Stomach (tissue), 9 donors: ENCODE data around the gene ANKRD52. TPM values are rescaled to one million over a fixed set of nuclear protein-coding genes. Genes with fewer than 3 reads are reported as not detected.
A peak's percentile ranks its signal among the peaks of the same experiment; 100 is the strongest.
"Not testable (repeated sequence)": the region's sequence is repeated elsewhere in the genome, so short reads cannot be mapped to it uniquely, and the experiment has no call there.

ENCODE experiments used
- DNase-seq, 2 donors: peaks; one replicate each; pipeline versions ENCODE4 v3.0.0 to v3.0.0-alpha.2; 2013 to 2019
- H3K27ac ChIP-seq, 5 donors: fragments of 200-600 bp in 4 of 5; sonication (generic) in 4 of 5; one replicate each; pipeline ENCODE4 v1.5.1; 2013 to 2019; ENCODE audit warnings: mild to moderate bottlenecking in 1 of 5, moderate library complexity in 1 of 5
- H3K27me3 ChIP-seq, 3 donors: fragments of 200-600 bp; sonication (generic); one replicate each; pipeline ENCODE4 v1.5.1; 2017 to 2019; ENCODE audit warnings: mixed run types in 1 of 3
- H3K36me3 ChIP-seq, 4 donors: fragments of 200-600 bp; sonication (generic); 1 replicate in 3 of 4; 2 replicates in 1 of 4; pipeline ENCODE4 v1.5.1; 2016 to 2019
- H3K4me1 ChIP-seq, 4 donors: fragments of 200-600 bp; sonication (generic); one replicate each; pipeline ENCODE4 v1.5.1; 2016 to 2019
- H3K4me3 ChIP-seq, 4 donors: fragments of 200-600 bp; sonication (generic) in 3 of 4; one replicate each; pipeline ENCODE4 v1.5.1; 2016 to 2019; ENCODE audit warnings: mild to moderate bottlenecking in 1 of 4
- H3K9me3 ChIP-seq, 4 donors: fragments of 200-600 bp; sonication (generic); one replicate each; pipeline ENCODE4 v1.5.1; 2016 to 2019
- CTCF ChIP-seq, 7 experiments: fragments of 450-650 bp in 4 of 7; fragments of 200-600 bp in 3 of 7; sonication (generic) in 3 of 7; IDR thresholded peaks; one replicate each; pipeline ENCODE4 v1.5.1; 2016 to 2019; ENCODE audit warnings: antibody characterized with exemption in 7 of 7, control low read depth in 2 of 7, mild to moderate bottlenecking in 1 of 7
- EP300 ChIP-seq: sonication (generic); formaldehyde crosslinking; IDR thresholded peaks from one replicate; pipeline ENCODE4 v1.6.1; 2017; ENCODE audit warnings: antibody characterized with exemption
- POLR2A ChIP-seq, 4 donors: fragments of 450-650 bp; IDR thresholded peaks; one replicate each; pipeline ENCODE4 v1.6.1; 2016; ENCODE audit warnings: antibody characterized with exemption in 4 of 4, control low read depth in 2 of 4, mild to moderate bottlenecking in 1 of 4, moderate library complexity in 1 of 4
- POLR2AphosphoS5 ChIP-seq, 3 donors: sonication (generic); formaldehyde crosslinking; IDR thresholded peaks; one replicate each; pipeline ENCODE4 v1.6.1; 2016; ENCODE audit warnings: antibody characterized with exemption in 3 of 3
- WGBS, 5 donors: extraction: QIAGEN DNeasy Blood & Tissue Kit in 3 of 5; methylation state at CpG; one replicate each; pipeline versions ENCODE4 v1.1.5 to v1.1.7; 2013 to 2018; 5-methylcytosine and 5-hydroxymethylcytosine counted together
- intact Hi-C: fragments of 100-400 bp; cut with DNase I; formaldehyde crosslinking; loops from one replicate; pipeline ENCODE4 v1.15.1; 2023; ENCODE audit warnings: low total_unique reads
- polyA plus RNA-seq, 3 donors: library from polyadenylated mRNA; stranded (reverse); fragments of 200-250 nt; gene quantifications; one replicate each; pipeline ENCODE4 v1.2.3, GENCODE V29; 2013
- total RNA-seq, 5 donors: library from RNA; depleted of rRNA; stranded (reverse); fragments of >200 nt; gene quantifications; one replicate each; pipeline versions ENCODE4 v1.1.0 to v1.2.3, GENCODE V29; 2014 to 2016
- donor health status: healthy with polysubstance abuse.
- donor health status: Bipolar disorder and iron deficiency.
- donor health status: healthy.

The ANKRD52 gene
- total and polyA plus RNA-seq, 8 donors: 2.3 to 28.3 (median 10.4) TPM

DNA sequence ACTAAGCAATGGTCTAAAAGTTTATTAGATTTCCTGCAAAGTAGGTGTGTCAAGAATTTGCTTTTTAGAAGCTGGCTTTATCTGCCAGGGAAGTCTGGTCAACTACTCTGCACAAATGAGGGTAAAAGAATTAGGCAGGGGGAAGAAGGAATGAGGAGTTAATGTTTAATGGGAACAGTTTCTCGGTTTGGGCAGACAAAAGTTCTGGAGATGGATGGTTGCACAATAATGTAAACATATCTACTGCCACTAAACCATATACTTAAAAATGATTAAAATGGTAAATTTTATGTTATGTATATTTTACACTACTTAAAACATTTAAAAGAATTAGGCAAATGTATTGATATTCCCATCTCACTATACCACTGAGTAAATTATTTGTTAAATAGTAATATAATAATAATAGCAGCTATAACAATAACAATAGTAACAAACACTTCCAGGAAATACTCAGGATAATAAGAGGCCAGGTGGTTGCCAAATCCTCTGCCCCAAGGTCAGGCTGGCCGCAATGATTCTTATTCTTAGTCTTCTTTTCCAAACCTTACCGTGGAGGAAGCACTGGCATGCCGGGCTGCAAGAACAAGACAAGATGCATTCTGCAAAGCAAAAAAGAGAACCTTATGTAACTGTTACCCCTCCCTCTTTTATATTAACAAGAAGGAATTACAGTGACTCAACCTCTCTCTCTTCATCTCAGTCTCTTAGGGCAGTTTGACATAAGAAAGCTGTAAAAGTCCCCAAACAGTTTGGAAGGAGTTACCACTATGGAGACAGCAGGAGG lies 28.1 kb upstream of the ANKRD52 start:
- no peak for TF ChIP-seq CTCF (IDR thresholded peaks at IDR 0.05)
- TF ChIP-seq EP300: no peak
- TF ChIP-seq POLR2A (IDR thresholded peaks at IDR 0.05): no peak
- no peak for TF ChIP-seq POLR2AphosphoS5 (IDR thresholded peaks at IDR 0.05)
- intact Hi-C loops: no loop called here
- no peaks in the 10 kb centered on the region for H3K27me3 ChIP-seq
- H3K4me1 ChIP-seq: peaks cover 8 to 67% (median 24%) of the 10 kb centered on the region in 4 donors
- no peak for DNase-seq
- peak overlapping the region in 1 of 5 donors; percentile 24 for H3K27ac ChIP-seq
- no peak overlapping the region for H3K4me3 ChIP-seq
- H3K9me3 ChIP-seq: no peaks in the 10 kb centered on the region
- 32 to 49% (median 41%) methylated on average over 4 of the region's 4 CpGs for WGBS, 5 donors
- peaks cover 40 to 81% (median 68%) of the 10 kb centered on the region in 4 donors for H3K36me3 ChIP-seq

GRCh38 chr12:56284263-56284662 lies 26.1 kb upstream of the ANKRD52 start:
- H3K9me3 ChIP-seq, intact Hi-C loops, DNase-seq, H3K27me3 ChIP-seq, H3K27ac ChIP-seq, H3K4me3 ChIP-seq: not testable (repeated sequence)
- Histone ChIP-seq H3K36me3 (peaks cover 53 to 82% (median 72%) of the 10 kb centered on the region in 4 donors), H3K4me1 (peaks cover 8 to 49% (median 22%) of the 10 kb centered on the region in 4 donors)
- 84 to 93% (median 90%) methylated on average over 5 of the region's 5 CpGs for WGBS, 5 donors

DNA sequence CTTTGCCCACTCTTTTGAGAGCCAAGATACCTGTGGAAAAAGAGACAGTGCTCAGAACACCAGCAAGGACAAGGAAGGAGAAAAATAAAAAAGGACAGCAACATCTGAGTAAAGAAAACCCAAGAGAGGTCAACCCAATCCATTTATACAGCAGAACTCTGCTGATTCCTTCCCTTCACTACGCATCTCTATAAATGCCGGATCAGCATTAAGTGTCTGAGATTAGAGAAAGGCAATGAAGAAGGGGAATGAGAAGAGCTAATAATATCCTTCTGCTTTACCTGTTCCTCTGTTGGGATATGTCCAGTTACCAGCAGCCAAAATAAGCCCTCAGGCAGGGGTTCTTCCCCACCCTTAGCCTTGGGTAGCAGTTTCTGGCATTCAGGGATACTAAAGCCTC lies 24.4 kb upstream of the ANKRD52 start:
- peaks cover 8 to 32% (median 16%) of the 10 kb centered on the region in 4 donors for H3K4me1 ChIP-seq
- no peaks in the 10 kb centered on the region for H3K27me3 ChIP-seq
- peaks cover 66 to 91% (median 88%) of the 10 kb centered on the region in 4 donors for H3K36me3 ChIP-seq
- no peak overlapping the region for H3K4me3 ChIP-seq
- TF ChIP-seq EP300: no peak
- no peak for TF ChIP-seq POLR2A (IDR thresholded peaks at IDR 0.05)
- TF ChIP-seq CTCF (IDR thresholded peaks at IDR 0.05): no peak
- TF ChIP-seq POLR2AphosphoS5 (IDR thresholded peaks at IDR 0.05): no peak
- intact Hi-C loops: no loop called here
- no peak for DNase-seq
- no peak overlapping the region for H3K27ac ChIP-seq
- no peaks in the 10 kb centered on the region for H3K9me3 ChIP-seq
- WGBS, 5 donors: 87 to 100% (median 100%) methylated on average over 2 of the region's 2 CpGs

DNA sequence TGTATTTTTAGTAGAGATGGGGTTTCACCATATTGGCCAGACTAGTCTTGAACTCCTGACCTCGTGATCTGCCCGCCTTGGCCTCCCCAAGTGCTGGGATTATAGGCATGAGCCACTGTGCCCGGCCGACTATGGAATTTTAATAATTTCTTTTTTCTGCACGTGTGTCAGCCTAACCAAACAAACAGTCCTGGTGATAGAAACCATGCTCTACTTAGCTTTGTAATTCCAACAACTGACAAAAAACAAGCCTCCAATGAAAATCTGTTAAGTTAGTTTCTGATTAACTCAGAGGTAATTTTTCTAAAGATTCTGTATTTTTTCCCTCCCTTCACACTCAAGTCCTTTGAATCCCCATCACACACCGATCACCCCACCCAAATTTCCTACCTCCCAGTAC lies 23.8 kb upstream of the ANKRD52 start:
- no peaks in the 10 kb centered on the region for H3K9me3 ChIP-seq
- intact Hi-C loops: no loop called here
- no peaks in the 10 kb centered on the region for H3K27me3 ChIP-seq
- TF ChIP-seq CTCF (IDR thresholded peaks at IDR 0.05) (no peak), EP300 (no peak), POLR2A (IDR thresholded peaks at IDR 0.05) (no peak), POLR2AphosphoS5 (IDR thresholded peaks at IDR 0.05) (no peak)
- no peak for DNase-seq
- peaks cover 8 to 28% (median 13%) of the 10 kb centered on the region in 4 donors for H3K4me1 ChIP-seq
- H3K27ac ChIP-seq: no peak overlapping the region
- H3K4me3 ChIP-seq: no peak overlapping the region
- peaks cover 66 to 97% (median 94%) of the 10 kb centered on the region in 4 donors for H3K36me3 ChIP-seq
- 77 to 90% (median 87%) methylated on average over 6 of the region's 6 CpGs for WGBS, 5 donors

DNA sequence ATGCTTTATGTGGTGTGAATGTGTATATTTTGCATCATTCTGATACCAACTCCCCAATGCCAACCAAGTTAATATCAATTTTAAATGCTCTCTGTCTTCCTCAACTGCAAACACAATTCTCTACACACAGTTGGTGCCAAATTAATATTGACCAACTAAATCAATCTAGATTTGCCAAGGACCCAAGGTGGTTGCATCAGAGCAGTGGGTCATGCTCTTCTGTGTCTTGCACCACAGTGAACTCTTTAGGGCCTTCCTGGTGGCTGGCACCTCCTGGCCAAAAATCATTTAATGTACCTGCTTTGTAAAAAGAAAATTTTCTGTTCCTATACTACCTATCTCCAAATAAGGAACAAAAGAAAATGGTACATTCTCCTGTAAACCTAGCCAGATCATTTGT lies 22.7 kb upstream of the ANKRD52 start:
- no peak for TF ChIP-seq POLR2A (IDR thresholded peaks at IDR 0.05)
- Histone ChIP-seq H3K4me3 (no peak overlapping the region), H3K27me3 (no peaks in the 10 kb centered on the region), H3K9me3 (no peaks in the 10 kb centered on the region), H3K36me3 (peaks cover 70 to 100% (median 100%) of the 10 kb centered on the region in 4 donors), H3K27ac (no peak overlapping the region), H3K4me1 (peaks cover 0 to 16% (median 2%) of the 10 kb centered on the region in 4 donors)
- intact Hi-C loops: no loop called here
- DNase-seq: no peak
